T-helper 9 cell (primary cell): ENCODE data around the gene PSMB11.
"Not testable (repeated sequence)": the region's sequence is repeated elsewhere in the genome, so short reads cannot be mapped to it uniquely, and the experiment has no call there.

Experiments
- DNase-seq: peaks from one replicate; pipeline ENCODE4 v3.0.0-alpha.2; 2020
- total RNA-seq, 2 donors: gene quantifications; one replicate each; lab custom pipeline; 2026; lab: John Stamatoyannopoulos, UW

Gene PSMB11
- 0 reads per million in 2 donors for total RNA-seq

- DNase-seq: no peak
Observed at GRCh38 chr14:23042162-23042965, at the start of gene PSMB11. Gene PSMB11, plus strand, starts transcription at chr14:23042212. Its CDS starts 14 bp downstream, at chr14:23042226.

GRCh38 chr14:22993517-22993916, 48.5 kb upstream of the PSMB11 start:
- DNase-seq: no peak

- no peak for DNase-seq
Observed at GRCh38 chr14:22994762-22995275, 47.2 kb upstream of the PSMB11 start.

- no peak for DNase-seq
Observed at GRCh38 chr14:22995889-22996625, 46.0 kb upstream of the PSMB11 start.

- no peak for DNase-seq
Observed at GRCh38 chr14:22996768-22997654, 45.0 kb upstream of the PSMB11 start.

GRCh38 chr14:22997676-22998323, 44.2 kb upstream of the PSMB11 start:
- no peak for DNase-seq

- no peak for DNase-seq
Observed at GRCh38 chr14:22998329-22999012, 43.5 kb upstream of the PSMB11 start.

- no peak for DNase-seq
Observed at GRCh38 chr14:23000860-23001259, 41.2 kb upstream of the PSMB11 start.

GRCh38 chr14:23002592-23002991, 39.4 kb upstream of the PSMB11 start:
- DNase-seq: no peak

GRCh38 chr14:23004274-23004673, 37.7 kb upstream of the PSMB11 start:
- not testable (repeated sequence) for DNase-seq

- DNase-seq: no peak
Observed at GRCh38 chr14:23005451-23006187, 36.4 kb upstream of the PSMB11 start.

- no peak for DNase-seq
Observed at GRCh38 chr14:23006188-23006534, 35.9 kb upstream of the PSMB11 start.

- peak; percentile 92 for DNase-seq
Observed at GRCh38 chr14:23006544-23007419, 35.2 kb upstream of the PSMB11 start.

- no peak for DNase-seq
Observed at GRCh38 chr14:23008831-23009230, 33.2 kb upstream of the PSMB11 start.

- no peak for DNase-seq
Observed at GRCh38 chr14:23009483-23009938, 32.5 kb upstream of the PSMB11 start.

- peak; percentile 72 for DNase-seq
Observed at GRCh38 chr14:23009939-23010726, 31.9 kb upstream of the PSMB11 start, which contains the start of gene C14orf93. Gene C14orf93, minus strand, starts transcription at chr14:23010143. Its CDS starts 11,120 bp downstream, at chr14:22999023.

GRCh38 chr14:23013054-23013748, 28.8 kb upstream of the PSMB11 start:
- DNase-seq: no peak

GRCh38 chr14:23013749-23014054, 28.3 kb upstream of the PSMB11 start:
- DNase-seq: not testable (repeated sequence)
